MM.1S (cell line): Measurements from ENCODE around the gene SPPL3.

Source experiments
- EZH2phosphoT487 ChIP-seq: fragments of 300-600 bp; sonication (generic); IDR thresholded peaks from 2 replicates; pipeline ENCODE4 v1.6.1; 2018; ENCODE audit warnings: antibody characterized with exemption, low read length
- TF ChIP-seq, protein P1 (sequence below): fragments of 300-600 bp; sonication (generic); IDR thresholded peaks from 2 replicates; pipeline ENCODE4 v1.5.1; 2016; ENCODE audit warnings: antibody characterized with exemption, low read length, mixed read lengths

DNA sequence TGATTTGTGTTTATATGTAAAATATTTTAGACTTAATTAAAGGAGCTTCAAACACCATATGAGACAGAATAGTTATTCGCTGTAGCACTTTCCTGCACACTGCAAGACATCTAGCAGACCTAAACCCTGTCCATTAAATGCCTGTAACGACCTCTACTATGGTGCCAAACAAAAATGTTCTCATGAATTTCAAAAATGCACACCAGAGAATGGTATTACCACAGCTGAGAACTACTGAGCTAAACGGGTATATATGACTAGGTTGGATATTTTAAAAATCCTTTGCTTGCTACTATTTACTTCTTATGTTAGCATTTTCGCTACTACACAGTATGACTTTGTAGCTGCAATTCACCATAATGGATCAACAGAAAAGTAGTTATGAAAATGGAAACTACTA, 34.8 kb downstream of the SPPL3 start:
- TF ChIP-seq, protein P1, sequence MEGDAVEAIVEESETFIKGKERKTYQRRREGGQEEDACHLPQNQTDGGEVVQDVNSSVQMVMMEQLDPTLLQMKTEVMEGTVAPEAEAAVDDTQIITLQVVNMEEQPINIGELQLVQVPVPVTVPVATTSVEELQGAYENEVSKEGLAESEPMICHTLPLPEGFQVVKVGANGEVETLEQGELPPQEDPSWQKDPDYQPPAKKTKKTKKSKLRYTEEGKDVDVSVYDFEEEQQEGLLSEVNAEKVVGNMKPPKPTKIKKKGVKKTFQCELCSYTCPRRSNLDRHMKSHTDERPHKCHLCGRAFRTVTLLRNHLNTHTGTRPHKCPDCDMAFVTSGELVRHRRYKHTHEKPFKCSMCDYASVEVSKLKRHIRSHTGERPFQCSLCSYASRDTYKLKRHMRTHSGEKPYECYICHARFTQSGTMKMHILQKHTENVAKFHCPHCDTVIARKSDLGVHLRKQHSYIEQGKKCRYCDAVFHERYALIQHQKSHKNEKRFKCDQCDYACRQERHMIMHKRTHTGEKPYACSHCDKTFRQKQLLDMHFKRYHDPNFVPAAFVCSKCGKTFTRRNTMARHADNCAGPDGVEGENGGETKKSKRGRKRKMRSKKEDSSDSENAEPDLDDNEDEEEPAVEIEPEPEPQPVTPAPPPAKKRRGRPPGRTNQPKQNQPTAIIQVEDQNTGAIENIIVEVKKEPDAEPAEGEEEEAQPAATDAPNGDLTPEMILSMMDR, result no peak
- no peak for TF ChIP-seq EZH2phosphoT487
